Activated CD4-positive, alpha-beta T cell treated with anti-CD3 and anti-CD28 coated beads for 4 hours (primary cell): ENCODE results near the gene TMIGD1.

Experiments
- DNase-seq, 2 donors: peaks; one replicate each; pipeline ENCODE4 v3.0.0-alpha.2; 2020

TMIGD1 gene

GRCh38 chr17:30333503-30334360, at the start of gene TMIGD1:
Gene TMIGD1, minus strand, starts transcription at chr17:30334057. Its CDS starts 1,924 bp downstream, at chr17:30332133.
- no peak for DNase-seq

- no peak for DNase-seq
These were observed 48.5 kb upstream of the TMIGD1 start for GRCh38 chr17:30382345-30382744.

- no peak for DNase-seq
These were observed 47.4 kb upstream of the TMIGD1 start for GRCh38 chr17:30381340-30381659.

GRCh38 chr17:30380643-30381339, 46.9 kb upstream of the TMIGD1 start:
- DNase-seq = no peak

GRCh38 chr17:30379903-30380381, 46.1 kb upstream of the TMIGD1 start:
- DNase-seq = no peak

- peak; percentile 26 to 29 for DNase-seq
These were observed 45.5 kb upstream of the TMIGD1 start for GRCh38 chr17:30379303-30379902.

GRCh38 chr17:30378825-30379302, 45.0 kb upstream of the TMIGD1 start, which contains the start of gene CPD:
Gene CPD, plus strand, starts transcription at chr17:30378927. Its CDS starts 54 bp downstream, at chr17:30378981.
- DNase-seq = peak; percentile 97 to 98

- peak; percentile 60 to 67 for DNase-seq
These were observed 44.5 kb upstream of the TMIGD1 start for GRCh38 chr17:30378241-30378824.

GRCh38 chr17:30377574-30378240, 43.9 kb upstream of the TMIGD1 start:
- DNase-seq = no peak

GRCh38 chr17:30376621-30377452, 43.0 kb upstream of the TMIGD1 start:
- DNase-seq = peak; percentile 46 to 52

- DNase-seq = no peak
These were observed 41.8 kb upstream of the TMIGD1 start for GRCh38 chr17:30375661-30376060.

GRCh38 chr17:30372755-30373154, 38.9 kb upstream of the TMIGD1 start:
- DNase-seq = peak; percentile 14 to 21

GRCh38 chr17:30369995-30370394, 36.1 kb upstream of the TMIGD1 start:
- DNase-seq = no peak

- DNase-seq = no peak
These were observed 35.3 kb upstream of the TMIGD1 start for GRCh38 chr17:30368912-30369720.

- no peak for DNase-seq
These were observed 32.7 kb upstream of the TMIGD1 start for GRCh38 chr17:30366536-30366935.

- DNase-seq = peak; percentile 83 to 88
These were observed 29.9 kb upstream of the TMIGD1 start for GRCh38 chr17:30363715-30364202.

GRCh38 chr17:30361766-30362279, 28.0 kb upstream of the TMIGD1 start:
- no peak for DNase-seq

GRCh38 chr17:30360086-30360808, 26.4 kb upstream of the TMIGD1 start:
- no peak for DNase-seq

- no peak for DNase-seq
These were observed 24.4 kb upstream of the TMIGD1 start for GRCh38 chr17:30358055-30358760.
